Kidney (tissue), 14 donors: ENCODE measurements around the gene RELL2. TPM values are rescaled to one million over a fixed set of nuclear protein-coding genes. Genes with fewer than 3 reads are reported as not detected.
A peak's percentile ranks its signal among the peaks of the same experiment; 100 is the strongest.

Experiments
- DNase-seq, 5 donors: peaks; one replicate each; pipeline ENCODE4 v3.0.0-alpha.2; 2013 to 2020
- FAIRE-seq: peaks from 2 replicates; lab custom pipeline; 2012; peaks lifted over from hg19 to GRCh38; lab: Jason Lieb, UNC
- H3K27ac ChIP-seq, 2 donors: one replicate each; pipeline ENCODE4 v1.7.0; 2013; ENCODE audit warnings: low read depth in 2 of 2, low read length in 2 of 2, inconsistent platforms in 1 of 2
- H3K27me3 ChIP-seq: one replicate; pipeline ENCODE4 v1.7.1; 2013; ENCODE audit warnings: low read length, inconsistent platforms; ENCODE audit not compliant: control insufficient read depth, insufficient read depth
- H3K36me3 ChIP-seq, 3 donors: one replicate each; pipeline versions ENCODE4 v1.7.0 to v1.7.1; 2013; ENCODE audit warnings: low read length in 3 of 3, control low read depth in 1 of 3, inconsistent platforms in 1 of 3; ENCODE audit not compliant: insufficient read depth in 3 of 3, control insufficient read depth in 2 of 3
- H3K4me1 ChIP-seq, 3 donors: one replicate each; pipeline versions ENCODE4 v1.7.0 to v1.7.1; 2013; ENCODE audit warnings: low read length in 3 of 3, inconsistent platforms in 1 of 3, low read depth in 1 of 3; ENCODE audit not compliant: control insufficient read depth in 2 of 3, insufficient read depth in 2 of 3
- H3K4me3 ChIP-seq, 3 donors: one replicate each; pipeline versions ENCODE4 v1.7.0 to v1.8.1; 2013; ENCODE audit warnings: low read length in 3 of 3, control low read depth in 1 of 3, inconsistent platforms in 1 of 3
- H3K9ac ChIP-seq, 3 donors: one replicate each; pipeline versions ENCODE4 v1.7.0 to v1.7.1; 2013; ENCODE audit warnings: low read length in 3 of 3, control low read depth in 1 of 3, inconsistent platforms in 1 of 3
- H3K9me3 ChIP-seq, 3 donors: one replicate each; pipeline versions ENCODE4 v1.7.0 to v1.7.1; 2013; ENCODE audit warnings: low read length in 3 of 3, control low read depth in 1 of 3, inconsistent platforms in 1 of 3; ENCODE audit not compliant: control insufficient read depth in 2 of 3, insufficient read depth in 1 of 3
- intact Hi-C: fragments of 100-400 bp; cut with DNase I; formaldehyde crosslinking; loops from one replicate; pipeline ENCODE4 v1.11.1; 2022
- polyA plus RNA-seq: library from polyadenylated mRNA; stranded (reverse); fragments of 350-450 nt; fragmentation: Illumina TruSeq; extraction: RNeasy Lipid Tissue Mini Kit (QIAGEN cat#74804); gene quantifications from one replicate; pipeline ENCODE4 v1.2.3, GENCODE V29; 2014; ENCODE audit warnings: low read depth, low replicate concordance; ENCODE audit not compliant: insufficient read depth
- total RNA-seq: library from RNA; stranded (reverse); fragmentation: NEBNext Ultra II Directional; extraction: Animal tissue kit (Norgen Biotek cat#: 25700); gene quantifications from one replicate; pipeline ENCODE4 v1.2.1, GENCODE V29; 2021
- TF ChIP-seq, protein P1 (sequence below): IDR thresholded peaks from 3 replicates; pipeline ENCODE4 v1.5.1; 2012; ENCODE audit warnings: mild to moderate bottlenecking, moderate library complexity, borderline replicate concordance; ENCODE audit not compliant: insufficient read depth; ENCODE audit errors: extremely low read depth
- donor health status: control.
- donor health status: control.
- donor health status: control.
- donor health status: control.
- donor health status: control.
- donor health status: DM: yes; HTN: yes; CAD: no.
- donor health status: Normal renal cell carcinoma (clear cell type).

Gene RELL2
- total and polyA plus RNA-seq, 2 donors from 2014 or later: 3.0 to 8.2 TPM

DNA sequence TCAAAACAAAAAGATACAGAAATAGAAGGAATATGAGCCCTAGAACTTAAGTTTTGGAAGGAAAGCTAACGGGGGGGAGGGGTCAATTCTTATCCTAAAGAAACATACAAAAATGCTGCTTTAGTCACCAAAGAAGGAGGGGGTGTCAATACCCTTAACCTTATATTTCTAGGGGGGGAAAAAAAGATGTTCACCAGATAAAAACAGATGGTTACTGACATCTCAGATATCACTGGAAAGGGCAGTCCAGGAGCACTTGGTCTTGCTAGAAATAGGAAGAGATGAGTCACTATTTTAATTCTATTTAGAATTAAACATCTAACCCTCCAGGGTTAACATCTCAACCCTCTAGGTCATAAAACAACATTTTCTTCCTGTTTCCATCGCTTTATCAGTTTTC is 19.7 kb upstream of the RELL2 start:
- Histone ChIP-seq H3K36me3 (peaks cover 5 to 21% (median 5%) of the 10 kb centered on the region in 3 donors), H3K9me3 (no peaks in the 10 kb centered on the region), H3K27ac (peak overlapping the region; percentile 90 to 94), H3K4me3 (peak overlapping the region in 2 of 3 donors; percentile 62 to 93), H3K4me1 (peaks cover 0 to 18% (median 3%) of the 10 kb centered on the region in 3 donors), H3K9ac (peak overlapping the region in 2 of 3 donors; percentile 55 to 77), H3K27me3 (no peaks in the 10 kb centered on the region)
- DNase-seq: no peak
- FAIRE-seq: no peak
- intact Hi-C loops: no loop called here
- TF ChIP-seq, protein P1, sequence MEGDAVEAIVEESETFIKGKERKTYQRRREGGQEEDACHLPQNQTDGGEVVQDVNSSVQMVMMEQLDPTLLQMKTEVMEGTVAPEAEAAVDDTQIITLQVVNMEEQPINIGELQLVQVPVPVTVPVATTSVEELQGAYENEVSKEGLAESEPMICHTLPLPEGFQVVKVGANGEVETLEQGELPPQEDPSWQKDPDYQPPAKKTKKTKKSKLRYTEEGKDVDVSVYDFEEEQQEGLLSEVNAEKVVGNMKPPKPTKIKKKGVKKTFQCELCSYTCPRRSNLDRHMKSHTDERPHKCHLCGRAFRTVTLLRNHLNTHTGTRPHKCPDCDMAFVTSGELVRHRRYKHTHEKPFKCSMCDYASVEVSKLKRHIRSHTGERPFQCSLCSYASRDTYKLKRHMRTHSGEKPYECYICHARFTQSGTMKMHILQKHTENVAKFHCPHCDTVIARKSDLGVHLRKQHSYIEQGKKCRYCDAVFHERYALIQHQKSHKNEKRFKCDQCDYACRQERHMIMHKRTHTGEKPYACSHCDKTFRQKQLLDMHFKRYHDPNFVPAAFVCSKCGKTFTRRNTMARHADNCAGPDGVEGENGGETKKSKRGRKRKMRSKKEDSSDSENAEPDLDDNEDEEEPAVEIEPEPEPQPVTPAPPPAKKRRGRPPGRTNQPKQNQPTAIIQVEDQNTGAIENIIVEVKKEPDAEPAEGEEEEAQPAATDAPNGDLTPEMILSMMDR: no peak

DNA sequence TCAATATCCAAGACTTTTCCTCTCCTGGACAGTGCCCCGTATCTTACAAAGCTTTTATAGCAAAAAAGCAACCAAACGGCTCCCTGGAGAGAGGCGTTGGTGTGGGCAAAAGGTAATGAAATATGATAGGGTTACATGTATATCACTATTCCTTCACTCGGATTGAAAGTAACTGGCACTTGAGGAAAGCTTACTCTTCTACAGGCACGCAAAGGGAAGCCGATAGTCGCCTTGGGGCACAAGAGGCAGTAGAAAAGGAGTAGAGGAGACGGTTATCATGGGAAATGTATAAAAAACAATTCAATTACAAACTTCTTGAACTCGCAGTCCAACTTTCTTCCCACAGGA is 19.1 kb upstream of the RELL2 start:
- Histone ChIP-seq H3K27ac (peak overlapping the region; percentile 90 to 94), H3K27me3 (no peaks in the 10 kb centered on the region), H3K4me1 (peaks cover 0 to 18% (median 3%) of the 10 kb centered on the region in 3 donors), H3K9me3 (no peaks in the 10 kb centered on the region), H3K36me3 (peaks cover 5 to 25% (median 8%) of the 10 kb centered on the region in 3 donors), H3K9ac (peak overlapping the region; percentile 20 to 77 (median 55)), H3K4me3 (peak overlapping the region; percentile 62 to 93 (median 62))
- DNase-seq (peak in 1 of 5 donors; percentile 39), FAIRE-seq (no peak)
- intact Hi-C loops: no loop called here
- TF ChIP-seq, protein P1: no peak

DNA sequence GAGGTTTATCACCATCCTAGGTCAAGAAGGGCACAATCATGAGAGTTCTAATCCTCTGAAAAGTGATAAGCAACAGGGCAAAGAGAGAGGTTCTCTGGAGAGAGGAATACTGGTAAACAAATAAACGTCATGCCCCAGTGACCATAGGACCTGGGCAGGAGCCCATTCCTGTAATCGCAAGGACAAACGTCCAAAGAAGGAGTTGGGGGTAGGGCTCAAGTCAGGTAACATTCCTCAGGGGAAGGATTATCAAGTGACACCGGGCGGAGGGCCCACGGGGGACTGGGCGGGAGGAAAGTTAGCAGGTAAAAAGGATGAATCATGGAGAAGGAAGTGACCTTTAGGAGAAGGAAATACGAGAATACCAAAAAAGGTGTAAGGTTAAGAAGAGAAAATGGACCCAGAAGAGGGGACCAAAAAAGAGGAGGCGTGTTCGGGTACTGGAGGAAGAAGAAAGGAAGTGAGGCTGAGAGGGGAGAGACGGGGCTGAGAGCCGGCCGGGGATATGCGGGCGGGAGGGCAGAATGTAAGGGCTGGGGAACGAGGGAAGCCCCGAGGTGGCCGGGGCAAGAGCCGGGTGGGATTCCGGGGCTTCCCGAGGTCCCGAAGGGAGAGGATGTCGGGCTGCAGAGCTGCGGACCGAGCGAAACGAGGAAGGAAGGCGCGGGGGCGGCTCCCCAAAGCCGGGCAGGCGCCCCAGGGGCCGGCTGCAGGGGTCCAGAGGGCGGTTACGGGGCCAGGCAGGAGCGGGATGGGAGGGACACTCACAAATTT is 18.6 kb upstream of the RELL2 start:
- Histone ChIP-seq H3K27me3 (no peaks in the 10 kb centered on the region), H3K27ac (peak overlapping the region; percentile 90 to 94), H3K4me1 (peaks cover 0 to 18% (median 3%) of the 10 kb centered on the region in 3 donors), H3K4me3 (peak overlapping the region; percentile 62 to 93 (median 62)), H3K36me3 (peaks cover 5 to 27% (median 9%) of the 10 kb centered on the region in 3 donors), H3K9me3 (no peaks in the 10 kb centered on the region), H3K9ac (peak overlapping the region; percentile 20 to 77 (median 55))
- intact Hi-C loops: no loop called here
- TF ChIP-seq, protein P1: no peak
- FAIRE-seq (no peak), DNase-seq (peak; percentile 74 to 90 (median 81))
